Fibroblast of upper back skin (primary cell): Measurements from ENCODE around the gene KNTC1.
"Not testable (repeated sequence)": the region's sequence is repeated elsewhere in the genome, so short reads cannot be mapped to it uniquely, and the experiment has no call there.

Source experiments
- DNase-seq: peaks from one replicate; pipeline ENCODE4 v3.0.0-alpha.2; 2013

The KNTC1 gene

GRCh38 chr12:122506393-122506938, 20.6 kb upstream of the KNTC1 start:
- no peak for DNase-seq

GRCh38 chr12:122508163-122508562, 18.9 kb upstream of the KNTC1 start:
- DNase-seq, result no peak

- not testable (repeated sequence) for DNase-seq
These were observed 14.0 kb upstream of the KNTC1 start for GRCh38 chr12:122513028-122513427.

- no peak for DNase-seq
These were observed 13.4 kb upstream of the KNTC1 start for GRCh38 chr12:122513660-122514059.

- DNase-seq, result no peak
These were observed 11.8 kb upstream of the KNTC1 start for GRCh38 chr12:122515275-122515674.

GRCh38 chr12:122516544-122517361, 10.3 kb upstream of the KNTC1 start:
- no peak for DNase-seq

- DNase-seq, result peak; percentile 74
These were observed 9.2 kb upstream of the KNTC1 start for GRCh38 chr12:122517877-122518276.

GRCh38 chr12:122518908-122519307, 8.1 kb upstream of the KNTC1 start:
- no peak for DNase-seq

- DNase-seq, result no peak
These were observed 7.6 kb upstream of the KNTC1 start for GRCh38 chr12:122519418-122519817.

GRCh38 chr12:122520676-122521075, 6.4 kb upstream of the KNTC1 start:
- DNase-seq, result no peak

- DNase-seq, result peak; percentile 46
These were observed 3.8 kb upstream of the KNTC1 start for GRCh38 chr12:122523280-122523679.

- DNase-seq, result no peak
These were observed 3.0 kb upstream of the KNTC1 start for GRCh38 chr12:122523846-122524718.

- no peak for DNase-seq
These were observed 462 bp downstream of the KNTC1 start for GRCh38 chr12:122527478-122527944.

- DNase-seq, result no peak
These were observed 1.5 kb downstream of the KNTC1 start for GRCh38 chr12:122528582-122528981.

- DNase-seq, result no peak
These were observed 1.9 kb downstream of the KNTC1 start for GRCh38 chr12:122528992-122529391.

GRCh38 chr12:122533856-122534255, 6.8 kb downstream of the KNTC1 start:
- no peak for DNase-seq

- DNase-seq, result no peak
These were observed 10.0 kb downstream of the KNTC1 start for GRCh38 chr12:122537021-122537420.

- no peak for DNase-seq
These were observed 11.4 kb downstream of the KNTC1 start for GRCh38 chr12:122538496-122538895.

- DNase-seq, result no peak
These were observed 17.5 kb downstream of the KNTC1 start for GRCh38 chr12:122544537-122544936.

- DNase-seq, result no peak
These were observed 18.8 kb downstream of the KNTC1 start for GRCh38 chr12:122545855-122546254.

- DNase-seq, result no peak
These were observed 20.3 kb downstream of the KNTC1 start for GRCh38 chr12:122547330-122547729.

- DNase-seq, result no peak
These were observed 31.9 kb downstream of the KNTC1 start for GRCh38 chr12:122558745-122559641.
